Suppressor macrophage (primary cell): ENCODE data around the gene PDE8B.

Experiments used
- DNase-seq, 4 experiments: peaks; one replicate each; pipeline ENCODE4 v3.0.0-alpha.2; 2020 to 2022

The PDE8B gene

DNA sequence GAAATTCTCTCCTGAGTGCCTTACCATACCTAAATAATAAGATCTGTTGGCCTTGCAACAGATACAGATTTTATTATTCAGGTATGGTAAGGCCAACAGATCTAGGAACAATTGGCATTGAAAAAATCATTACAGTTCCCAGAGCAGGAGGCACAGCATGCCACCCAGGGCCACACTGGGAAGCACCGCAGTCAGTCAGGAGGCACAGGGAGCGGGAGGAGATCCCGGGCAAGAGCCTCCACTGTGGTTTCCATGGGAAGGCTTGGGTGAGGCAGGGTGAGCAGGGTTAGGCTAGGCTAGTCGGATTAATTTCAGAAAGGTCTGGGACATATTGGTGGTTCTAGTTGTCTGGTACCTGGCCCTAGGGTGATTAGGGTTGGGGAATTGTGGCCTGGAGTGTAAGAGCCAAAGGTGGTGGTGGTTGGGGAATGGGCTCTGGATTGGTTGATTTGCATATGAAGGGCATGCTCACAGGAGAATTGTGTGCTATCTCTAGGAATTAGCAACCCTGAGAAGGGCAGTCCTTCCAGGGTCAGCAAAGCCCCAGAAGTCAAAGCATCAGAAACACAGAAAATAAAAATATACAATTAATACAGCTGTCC, 111.4 kb downstream of the PDE8B start:
- no peak for DNase-seq

DNA sequence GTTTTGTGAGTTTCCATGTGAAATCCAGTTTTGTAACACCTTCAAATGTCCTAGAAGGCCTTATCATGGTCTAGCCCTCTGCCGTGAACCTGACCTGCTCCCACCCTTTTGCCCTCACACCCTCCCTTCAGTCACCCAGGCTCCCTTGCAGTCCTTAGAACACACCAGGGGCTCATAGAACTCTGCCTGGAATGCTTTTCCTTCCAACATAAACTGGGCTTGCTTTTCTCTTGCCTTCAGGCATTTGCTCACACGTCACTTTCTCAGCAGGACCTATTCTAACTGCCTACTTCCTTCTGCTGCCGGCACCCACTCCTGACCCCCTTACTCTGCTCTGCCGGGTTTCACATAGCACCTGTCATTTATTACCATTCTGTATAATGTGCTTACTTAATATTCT, 111.9 kb downstream of the PDE8B start:
- no peak for DNase-seq

DNA sequence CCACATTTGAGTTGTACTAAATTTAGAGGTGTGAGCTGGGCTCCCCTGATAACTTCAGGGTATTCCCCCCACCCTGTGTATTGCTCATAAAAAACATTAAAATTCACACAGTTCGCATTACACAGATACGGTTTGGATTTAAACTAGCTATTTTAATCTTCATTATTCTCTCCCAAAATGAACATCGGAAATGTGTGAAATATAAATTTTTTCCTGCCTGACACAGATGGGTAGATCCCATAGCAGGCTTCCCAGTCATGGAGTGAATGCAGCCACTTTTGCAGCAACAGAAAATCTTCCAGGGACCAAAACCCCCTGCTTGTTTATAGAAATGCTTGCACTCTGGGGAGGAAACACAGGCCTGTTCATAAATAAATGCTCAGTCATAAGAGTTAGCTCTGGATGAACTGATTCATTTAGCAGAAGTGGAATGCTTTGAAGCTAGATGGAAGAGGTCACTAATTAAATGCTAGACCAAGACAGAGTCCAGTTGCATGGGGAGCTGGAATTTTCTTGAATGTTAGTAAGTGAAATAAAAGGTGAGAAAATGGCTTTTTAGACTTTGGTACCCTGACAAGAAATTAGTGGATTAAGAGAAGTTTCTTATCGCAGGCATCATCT, 115.6 kb downstream of the PDE8B start:
- DNase-seq: no peak

DNA sequence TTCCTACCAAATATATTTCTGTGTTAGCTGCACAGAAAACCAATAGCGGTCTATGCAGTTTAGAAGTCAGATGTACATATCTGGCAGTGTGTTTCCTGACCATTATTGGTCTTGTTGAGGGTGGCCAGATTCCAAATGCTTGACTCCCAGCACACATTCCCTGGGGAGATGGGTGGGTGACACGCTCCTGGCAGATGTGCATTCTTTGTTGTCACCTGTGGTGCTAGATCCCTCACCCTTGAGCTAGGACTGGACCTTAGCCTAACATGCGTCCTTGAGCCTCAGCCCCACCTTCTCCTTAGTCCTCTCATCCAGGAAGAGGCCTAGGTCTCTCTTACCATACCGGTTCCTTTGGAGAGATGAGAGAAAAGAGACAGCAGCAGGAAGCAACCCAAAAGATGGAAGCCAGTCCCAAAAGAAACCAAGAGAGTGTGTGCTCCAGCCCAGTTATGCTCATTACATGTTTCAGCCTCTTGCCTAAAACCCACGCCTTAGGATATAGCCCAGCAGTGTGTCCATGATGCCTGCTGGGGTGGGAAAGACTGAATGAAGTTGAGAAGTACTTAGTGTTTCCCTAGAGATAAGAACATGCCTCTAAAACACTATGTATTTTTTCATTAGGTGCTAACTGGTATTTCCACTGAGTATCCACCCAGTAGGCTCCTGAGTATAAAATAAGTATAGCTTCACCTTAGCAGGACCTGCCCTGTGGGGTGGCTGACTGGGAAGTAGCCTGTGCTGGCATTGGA, 116.7 kb downstream of the PDE8B start:
- no peak for DNase-seq

DNA sequence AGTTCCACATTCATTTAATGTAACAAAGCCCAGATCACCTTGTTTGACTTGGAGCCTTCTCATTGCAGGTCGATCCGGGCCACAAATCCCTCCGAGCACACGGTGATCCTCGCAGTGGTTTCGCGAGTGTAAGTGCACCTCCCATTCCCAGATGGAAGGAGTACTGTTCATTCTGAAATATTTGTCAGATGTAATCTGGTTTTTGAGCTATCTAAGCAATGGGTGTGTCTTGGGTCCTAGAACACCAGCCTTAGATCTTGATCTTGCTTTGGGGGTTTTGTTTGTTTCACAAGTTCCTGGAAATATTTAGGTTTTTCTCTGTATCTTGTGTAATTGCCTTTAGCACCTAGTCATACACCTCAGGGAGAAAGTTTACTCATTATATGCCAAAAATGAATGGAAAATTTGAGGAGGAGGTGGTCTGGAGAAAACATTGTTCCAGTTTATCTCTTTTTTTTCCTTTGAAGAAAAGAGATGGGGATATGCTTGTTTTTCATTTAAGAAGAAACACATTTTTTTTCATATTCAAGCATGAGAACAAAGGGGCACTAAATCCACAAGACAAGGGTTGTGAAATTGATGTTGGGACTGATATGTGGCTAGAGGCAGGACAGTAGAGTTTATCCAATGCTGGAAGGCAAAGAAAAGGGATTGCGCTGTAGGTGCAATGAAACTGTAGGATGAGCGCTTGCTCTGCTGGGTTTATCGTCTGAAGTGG, 118.6 kb downstream of the PDE8B start:
- no peak for DNase-seq

DNA sequence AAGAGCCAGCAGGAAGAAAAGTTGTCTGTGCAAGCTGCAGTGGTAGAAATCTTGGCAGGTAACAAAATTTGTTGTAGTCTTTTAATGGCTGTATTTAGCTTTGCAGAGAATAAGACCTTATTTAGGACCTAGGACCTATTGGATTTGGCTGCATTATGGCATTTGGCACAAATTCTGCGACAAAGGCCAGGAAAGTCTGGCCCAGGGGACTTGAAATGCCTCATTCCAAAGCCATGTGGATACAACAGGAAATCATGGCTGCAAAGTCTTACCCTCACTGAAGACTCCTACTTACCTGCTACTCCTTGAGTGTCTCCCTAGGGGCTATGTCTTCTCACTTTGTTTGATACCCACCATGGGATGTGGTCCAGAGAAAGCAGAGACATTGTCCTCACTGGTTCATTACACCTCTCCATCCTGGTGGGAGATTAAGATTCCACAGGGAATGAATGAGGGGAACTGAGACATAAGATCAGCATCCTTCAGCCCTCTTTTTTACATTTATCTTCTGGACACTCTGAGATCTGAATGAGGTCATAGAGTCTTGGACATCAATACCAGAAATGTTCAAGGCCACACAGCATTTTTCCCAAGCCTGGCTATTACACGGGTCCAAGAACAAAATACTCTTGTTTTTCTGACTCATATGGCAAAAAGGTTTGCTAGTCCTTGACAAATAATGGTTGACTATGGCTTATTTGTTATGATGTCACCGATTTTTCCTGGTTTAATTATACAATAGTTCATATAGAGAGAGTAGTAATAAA, 119.4 kb downstream of the PDE8B start:
- no peak for DNase-seq

DNA sequence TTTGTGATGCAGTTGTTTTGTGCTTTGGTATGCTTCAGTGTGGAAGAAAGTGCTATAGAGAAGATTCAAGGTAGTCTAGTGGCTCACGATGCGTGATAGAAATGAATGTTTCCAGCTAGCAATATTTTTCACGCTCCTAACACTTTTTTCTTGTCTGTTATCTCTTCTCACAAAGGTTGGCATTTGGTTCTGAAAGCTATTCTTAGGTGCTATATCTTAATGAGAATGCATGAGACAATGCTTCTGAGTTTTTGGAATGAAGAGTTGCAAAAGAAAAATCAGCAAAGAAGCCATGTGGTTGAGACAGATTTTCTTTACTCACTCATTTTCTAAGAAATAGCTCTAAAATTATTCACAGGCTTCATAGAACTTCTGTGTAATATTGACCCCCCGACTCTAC, 122.6 kb downstream of the PDE8B start:
- no peak for DNase-seq

DNA sequence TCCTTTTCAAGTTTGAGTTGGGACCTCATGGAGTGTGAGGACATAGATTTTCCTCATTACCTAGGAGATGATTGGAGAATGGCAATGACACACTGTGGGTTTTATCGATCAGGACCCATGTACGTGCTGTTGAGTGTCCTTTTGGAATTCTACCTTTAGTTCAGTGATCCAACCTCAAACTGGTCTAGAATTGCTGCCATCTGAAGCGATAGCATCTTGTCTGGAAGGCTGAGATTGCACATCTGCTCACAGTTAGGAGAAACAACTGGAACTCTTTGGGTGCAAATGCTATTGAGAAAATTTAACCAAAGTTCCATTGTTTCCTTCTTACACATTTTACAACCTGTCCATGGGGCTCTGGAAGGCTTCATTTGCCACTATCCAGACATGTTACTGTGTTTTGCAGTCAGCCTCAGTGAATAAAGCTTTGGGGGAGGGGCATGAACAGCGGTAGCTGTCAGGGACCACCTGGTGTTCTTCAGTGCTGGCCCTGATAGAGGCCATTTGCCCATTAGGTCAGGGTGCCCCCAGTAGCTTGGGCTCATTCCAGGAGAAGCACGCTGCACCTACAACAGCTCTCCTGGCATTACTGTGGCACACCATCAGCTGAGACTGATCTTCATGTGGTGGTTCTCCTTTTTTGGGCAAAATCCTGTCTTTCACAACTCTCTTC, 123.1 kb downstream of the PDE8B start:
- DNase-seq: no peak

DNA sequence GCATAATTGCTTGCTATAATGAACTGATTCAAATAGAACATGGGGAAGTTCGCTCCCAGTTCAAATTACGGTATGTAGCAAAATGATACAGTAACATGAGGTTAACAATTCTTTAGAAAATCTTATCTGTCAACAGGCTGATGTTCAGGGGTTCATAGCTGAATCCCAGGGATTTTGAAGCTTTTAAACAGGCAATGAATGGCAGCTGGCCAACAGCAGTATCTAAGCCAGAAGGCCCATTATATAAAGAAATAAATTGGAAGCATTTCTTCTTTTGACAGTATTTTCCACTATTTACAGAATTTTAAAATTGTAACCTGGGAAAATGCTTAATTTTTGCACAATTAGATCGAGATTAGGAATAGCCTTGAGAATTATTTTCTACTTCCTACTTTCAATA, 126.8 kb downstream of the PDE8B start:
- no peak for DNase-seq

DNA sequence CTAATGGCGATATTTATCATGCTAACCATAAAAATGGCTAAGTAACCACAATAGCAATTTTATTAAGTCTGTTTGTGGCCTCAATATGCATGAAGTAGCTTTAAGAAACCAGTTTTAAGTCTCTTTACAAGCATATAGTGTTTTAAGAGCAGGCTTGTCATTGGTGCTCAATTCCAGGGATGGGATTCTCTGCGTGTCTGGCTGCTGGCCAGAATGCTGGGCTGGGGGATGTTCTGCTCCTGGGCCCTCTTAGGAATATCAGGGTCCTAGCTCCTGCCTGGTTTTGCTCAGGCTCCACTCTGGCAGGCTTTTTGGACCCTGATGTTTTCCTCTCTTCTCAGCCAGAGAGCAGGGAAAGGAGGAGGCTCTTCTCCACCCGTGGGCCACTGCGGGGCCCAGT, 127.2 kb downstream of the PDE8B start:
- DNase-seq: no peak

DNA sequence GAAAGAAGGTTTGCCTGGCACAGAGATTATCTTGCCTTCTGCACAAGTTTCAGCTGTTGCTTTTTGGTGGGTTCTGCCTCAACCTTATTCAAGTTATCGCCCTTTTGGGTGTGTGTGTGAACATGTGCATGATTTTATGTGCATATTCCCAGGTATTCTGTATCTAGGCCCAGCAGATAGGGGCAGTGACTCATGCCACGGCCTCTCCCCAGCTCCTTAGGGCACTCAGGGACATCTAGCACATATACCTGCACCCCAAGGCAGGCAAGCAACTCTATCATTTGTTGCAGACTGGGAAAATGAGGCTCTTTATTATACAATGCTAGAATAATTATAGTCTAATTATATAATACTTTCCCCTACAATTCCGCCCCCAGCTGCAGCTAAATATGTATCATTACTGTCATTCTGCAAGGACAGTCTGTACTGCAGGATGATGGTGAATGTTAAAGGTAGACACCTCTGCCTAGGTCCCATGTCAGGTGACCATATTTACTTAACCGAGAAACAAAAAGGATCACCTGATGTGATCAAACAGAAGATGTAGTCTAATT, 128.9 kb downstream of the PDE8B start:
- no peak for DNase-seq

DNA sequence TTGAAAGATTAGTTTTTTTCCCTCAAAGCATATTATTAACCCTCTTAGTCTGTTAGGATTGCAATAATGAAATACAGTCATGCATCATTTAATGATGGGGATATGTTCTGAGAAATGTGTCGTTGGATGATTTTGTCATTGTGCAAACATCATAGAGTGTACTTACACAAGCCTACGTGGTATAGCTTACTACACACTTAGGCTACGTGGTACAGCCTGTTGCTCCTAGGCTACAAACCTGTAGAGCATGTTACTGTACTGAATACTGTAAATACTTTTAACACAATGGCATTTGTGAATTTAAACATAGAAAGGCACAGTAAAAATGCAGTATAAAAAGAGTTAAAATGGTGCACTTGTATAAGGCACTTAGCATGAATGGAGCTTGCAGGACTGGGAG, 132.7 kb downstream of the PDE8B start:
- DNase-seq: no peak

DNA sequence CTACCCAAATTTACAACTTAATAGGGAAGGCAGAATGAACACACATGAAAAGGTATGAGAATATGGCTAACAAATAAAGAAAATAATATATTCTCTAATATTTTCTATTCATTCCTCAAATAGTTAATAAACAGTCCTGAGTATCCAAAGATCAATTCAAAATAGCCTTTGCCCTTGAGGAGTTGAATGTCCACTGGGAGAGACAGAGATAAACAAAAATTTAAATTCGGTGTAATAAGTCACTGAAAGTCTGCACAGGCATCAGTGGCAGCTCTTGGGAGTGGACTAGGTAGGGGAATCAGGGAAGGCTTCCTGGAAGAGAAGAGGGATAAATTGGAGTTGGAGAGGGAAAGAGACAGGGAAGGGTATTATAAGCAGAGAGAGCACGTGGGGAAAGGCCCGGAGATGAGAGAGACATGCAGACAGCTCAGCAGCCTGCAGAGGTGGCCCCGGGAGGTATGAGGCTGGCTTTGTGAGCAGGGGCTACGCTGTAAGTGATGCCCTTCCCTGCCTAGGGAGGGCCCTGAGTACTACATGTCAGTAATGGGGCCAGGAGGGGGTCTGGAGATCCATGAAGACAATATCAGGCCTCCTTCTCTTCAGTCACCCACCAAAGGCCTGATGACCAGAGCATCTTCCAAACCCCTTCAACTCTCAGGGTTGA, 137.1 kb downstream of the PDE8B start:
- no peak for DNase-seq

DNA sequence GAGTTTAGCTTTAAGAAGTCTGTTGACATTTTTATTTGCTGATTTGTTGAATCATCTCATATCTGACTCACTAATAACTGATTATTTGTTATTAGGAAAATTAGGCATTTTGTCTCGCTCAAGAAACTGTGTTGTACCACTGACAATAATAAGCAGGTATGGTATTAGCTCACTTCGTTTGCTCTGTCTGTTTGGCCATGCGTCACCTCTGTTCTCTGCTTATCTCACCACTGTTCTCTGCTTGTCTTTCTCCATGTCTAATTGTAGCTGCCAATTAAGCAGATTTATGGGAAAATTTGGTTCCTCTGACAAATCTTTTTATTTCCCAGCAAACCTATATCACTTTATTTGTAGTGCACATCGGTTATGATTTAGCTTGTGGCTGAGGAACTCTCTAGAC, 142.8 kb downstream of the PDE8B start:
- no peak for DNase-seq

DNA sequence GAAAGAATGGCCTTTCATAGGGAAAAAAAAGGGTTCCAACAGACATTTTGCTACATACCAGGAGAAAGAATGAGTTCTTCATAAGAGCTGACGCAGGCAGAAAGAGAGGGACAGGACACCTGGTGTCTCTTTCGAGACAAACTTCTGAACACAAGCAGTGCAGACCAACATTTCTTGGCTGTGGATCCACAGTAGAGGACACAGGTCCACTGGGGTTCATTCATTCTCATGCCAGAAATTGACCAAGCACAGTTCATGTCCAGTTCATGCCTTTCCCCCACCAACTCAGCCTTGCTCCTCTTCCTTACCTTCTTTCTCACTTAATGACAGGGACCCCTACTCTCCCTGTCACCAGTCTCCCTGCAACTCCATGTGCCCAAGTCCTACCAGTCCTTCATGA, 144.0 kb downstream of the PDE8B start:
- DNase-seq: no peak

DNA sequence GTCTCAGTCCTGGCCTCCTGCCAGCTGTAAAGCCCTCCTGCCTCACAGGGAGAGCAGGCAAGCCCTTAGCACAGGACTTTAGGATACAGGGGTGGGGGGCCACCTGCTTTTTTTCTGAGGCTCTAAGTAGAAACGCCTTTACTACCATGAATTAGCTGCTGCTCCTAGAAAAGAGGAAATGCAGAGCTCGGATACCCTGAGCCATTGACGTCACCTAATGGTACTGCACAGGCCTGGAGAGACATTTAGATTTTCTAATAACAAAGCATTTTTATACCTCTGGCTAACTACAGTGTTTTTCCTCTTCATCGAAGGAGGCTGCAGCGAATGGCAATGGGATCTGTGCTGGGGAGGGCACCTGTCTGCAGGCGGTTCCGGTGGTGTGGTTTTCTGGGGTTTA, 144.6 kb downstream of the PDE8B start:
- peak in 1 of 4 experiments; percentile 19 for DNase-seq

DNA sequence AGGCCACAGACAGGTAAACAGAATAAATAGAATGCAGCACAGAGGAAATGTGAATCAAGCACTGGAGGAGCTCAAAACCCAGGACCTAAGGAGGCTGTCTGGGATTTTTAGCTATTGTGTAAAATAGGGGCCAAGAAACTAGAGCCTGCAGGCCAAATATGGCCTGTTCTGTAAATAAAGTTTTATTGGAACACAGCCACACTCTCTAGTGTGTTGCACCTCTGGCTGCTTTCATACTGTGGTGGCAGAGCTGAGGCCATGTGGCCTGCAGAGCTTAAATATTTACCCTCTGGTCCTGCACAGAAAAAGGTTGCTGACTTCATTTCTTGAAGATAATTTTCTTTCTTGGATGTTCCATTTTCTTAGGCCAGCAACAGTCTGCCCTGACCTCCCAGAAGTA, 145.3 kb downstream of the PDE8B start:
- DNase-seq: no peak

DNA sequence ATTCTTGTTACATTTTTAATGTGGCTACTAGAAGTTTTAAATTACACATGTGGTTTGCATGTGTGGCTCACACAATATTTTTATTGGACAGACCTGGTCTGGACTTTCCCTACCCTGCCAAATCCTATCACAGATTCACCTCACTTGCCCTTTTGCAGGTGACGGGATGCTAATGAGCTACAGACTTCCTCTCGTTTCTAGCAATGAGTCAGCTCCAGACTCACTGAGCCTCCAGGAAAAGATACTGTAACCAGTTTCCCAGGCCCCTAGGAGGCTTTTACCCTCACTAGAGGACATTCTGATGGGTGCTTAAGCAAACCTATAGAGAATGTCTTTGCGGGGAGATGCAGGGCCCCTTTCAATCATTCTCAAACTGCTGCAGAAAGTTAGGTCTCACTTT, 146.3 kb downstream of the PDE8B start:
- DNase-seq: no peak

DNA sequence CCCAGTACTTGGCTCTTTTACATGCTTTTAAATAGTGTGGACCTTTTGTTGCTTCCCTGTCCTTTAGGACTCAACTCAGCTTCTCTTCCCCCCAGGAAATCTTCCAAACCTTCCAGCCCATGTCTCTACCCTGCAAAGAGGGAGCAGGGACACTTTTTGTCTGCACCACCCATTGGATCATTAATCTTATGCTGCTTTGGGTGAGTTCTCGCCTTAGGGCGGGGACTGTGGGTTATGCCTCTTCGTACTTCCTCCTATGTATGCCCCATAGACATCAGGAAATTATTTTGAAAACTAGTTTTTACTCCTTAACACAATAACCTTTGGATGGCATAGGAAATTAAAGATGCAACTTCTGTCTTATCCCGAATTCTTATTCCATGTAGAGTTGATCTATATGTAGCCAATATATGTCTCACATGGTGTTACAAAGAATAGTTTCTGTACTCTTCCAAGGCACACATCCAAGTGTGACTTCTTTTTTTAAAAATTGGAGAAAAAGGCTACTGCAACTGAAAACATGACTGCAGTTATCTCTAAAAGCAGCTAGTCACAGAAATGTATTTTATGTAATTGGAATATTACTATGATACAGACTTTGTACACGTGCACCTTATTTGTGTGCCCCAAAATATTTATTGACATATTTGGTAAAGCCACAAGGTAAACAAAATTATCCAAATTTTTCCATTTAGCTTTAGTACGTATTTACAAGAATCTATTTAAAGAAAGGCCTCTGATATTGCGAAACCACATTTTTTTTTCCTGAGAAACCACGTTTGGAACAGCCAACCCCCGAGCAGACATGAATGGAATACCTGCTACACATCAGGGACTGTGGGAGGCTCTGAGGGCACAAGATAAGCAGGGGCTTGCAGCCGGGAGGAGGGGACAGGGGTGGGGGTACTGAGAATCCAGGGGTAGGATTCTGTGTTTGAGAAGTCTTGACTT, 148.1 kb downstream of the PDE8B start:
- DNase-seq: peak in 1 of 4 experiments; percentile 22

DNA sequence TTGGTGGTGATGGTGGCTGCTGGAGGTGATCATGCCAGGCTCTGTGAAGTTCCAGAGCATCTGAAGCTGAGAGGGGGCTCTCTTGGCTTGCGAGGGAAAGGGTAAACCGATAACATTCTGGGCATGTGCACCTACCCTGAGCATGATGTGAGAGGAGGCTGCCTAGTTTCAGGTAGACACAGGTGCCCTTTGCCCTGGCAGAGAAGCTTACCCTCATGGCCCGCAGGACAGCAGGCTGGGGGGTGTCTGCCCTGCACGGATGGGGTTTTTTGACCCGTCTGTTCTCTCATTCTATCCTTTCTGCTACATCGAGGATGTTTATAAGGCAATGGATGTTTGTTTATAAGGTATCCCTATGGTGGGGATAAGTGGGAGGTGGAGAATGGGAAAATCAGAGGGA, 148.8 kb downstream of the PDE8B start:
- no peak for DNase-seq
